NCI-H2107 treated with DMSO at 0.1 percent for 48 hours (cell line): ENCODE results near the gene KCNJ6.
"Not testable (repeated sequence)": the region's sequence is repeated elsewhere in the genome, so short reads cannot be mapped to it uniquely, and the experiment has no call there.

Experiments
- DNase-seq: peaks from one replicate; lab custom pipeline; 2025; ENCODE audit not compliant: unreplicated experiment; lab: John Stamatoyannopoulos, UW

Gene KCNJ6

DNA sequence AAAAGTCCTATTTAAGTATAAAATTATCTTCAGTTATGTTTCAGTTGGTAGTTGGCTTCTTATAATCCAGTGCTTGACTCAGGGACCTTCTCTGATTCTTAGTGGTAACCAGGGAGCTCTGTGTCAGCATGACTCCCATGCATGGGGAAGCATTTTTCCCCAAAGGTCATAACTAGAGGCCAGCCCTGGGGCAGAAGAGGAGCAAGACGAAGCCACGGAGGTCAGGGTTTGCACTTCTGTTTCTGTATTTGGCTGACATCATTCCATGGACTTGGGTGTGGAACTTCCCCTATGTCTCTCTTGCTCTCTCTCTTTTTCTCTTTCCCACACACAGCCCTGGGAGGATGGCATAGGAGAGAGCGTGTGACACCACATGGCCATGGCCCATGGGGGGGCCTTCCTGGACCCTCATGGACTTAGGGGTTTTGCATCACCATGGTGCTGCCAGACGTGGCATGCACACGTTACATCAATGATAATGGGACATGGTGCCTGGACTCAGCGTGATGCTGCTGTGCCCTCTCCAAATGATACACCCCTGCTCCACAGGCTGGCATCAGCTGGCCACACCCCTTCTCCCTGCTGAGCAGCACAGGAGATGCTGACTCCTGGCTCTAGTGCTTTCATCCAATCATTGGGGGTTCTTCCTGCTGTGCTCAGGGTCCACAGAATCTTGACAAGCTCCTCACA lies 260.5 kb downstream of the KCNJ6 start:
- no peak for DNase-seq

DNA sequence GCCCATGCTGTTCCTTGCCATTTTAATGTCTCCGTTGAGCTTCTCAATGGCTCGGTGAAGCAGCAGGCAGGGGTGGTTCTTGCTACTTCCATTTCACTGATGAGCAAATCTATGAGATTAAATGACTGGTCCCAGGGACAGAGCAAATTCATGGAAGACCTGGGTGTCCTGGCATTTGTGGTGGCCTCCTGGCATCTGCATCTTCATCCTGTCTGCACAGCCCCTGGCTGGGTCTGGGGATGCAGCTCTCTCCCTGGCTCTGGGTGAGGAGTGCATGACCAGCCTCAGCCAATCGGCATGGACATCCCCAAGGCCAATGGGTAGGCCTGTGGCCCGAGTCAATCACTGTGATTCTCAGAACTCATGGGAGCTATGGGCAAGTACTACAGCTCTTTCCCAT lies 261.7 kb downstream of the KCNJ6 start:
- no peak for DNase-seq

DNA sequence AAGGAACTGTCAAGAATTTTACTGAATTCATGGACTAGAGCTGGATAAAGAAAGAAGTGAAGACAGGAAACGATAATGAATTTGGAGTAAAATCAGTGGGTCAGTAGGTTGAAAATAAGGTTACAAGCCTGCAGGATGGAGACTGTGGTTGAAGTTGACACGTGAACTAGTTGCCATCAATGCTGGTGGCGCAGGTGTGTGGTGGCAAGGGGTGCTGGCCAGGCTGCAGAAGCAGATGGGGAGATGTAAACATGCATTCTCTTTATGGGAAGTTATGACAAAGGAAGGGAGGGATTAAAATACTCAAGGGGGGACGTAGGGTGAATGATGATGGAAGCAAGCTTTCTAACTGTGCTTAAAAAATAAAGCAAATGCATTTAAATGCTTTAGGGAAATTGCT lies 263.1 kb downstream of the KCNJ6 start:
- no peak for DNase-seq

DNA sequence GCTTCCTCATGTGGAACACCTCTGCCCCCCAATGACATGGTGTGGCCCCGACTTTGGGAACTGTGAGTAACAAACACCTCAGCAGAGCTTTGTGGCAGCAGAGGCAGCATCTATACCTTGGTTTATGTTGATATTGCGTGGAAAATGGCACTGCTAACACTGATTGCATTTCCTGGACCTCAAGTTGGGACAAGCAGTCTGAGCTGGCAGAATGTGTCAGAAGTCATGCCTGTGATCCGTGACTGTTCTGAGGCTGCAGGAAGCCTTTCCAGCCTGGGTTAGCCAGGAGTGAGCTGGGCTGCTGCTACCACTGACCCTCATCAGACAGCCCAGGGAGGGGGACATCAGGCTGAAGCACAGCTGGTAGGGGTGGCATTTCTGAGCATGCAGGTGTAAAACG lies 268.5 kb downstream of the KCNJ6 start:
- no peak for DNase-seq

DNA sequence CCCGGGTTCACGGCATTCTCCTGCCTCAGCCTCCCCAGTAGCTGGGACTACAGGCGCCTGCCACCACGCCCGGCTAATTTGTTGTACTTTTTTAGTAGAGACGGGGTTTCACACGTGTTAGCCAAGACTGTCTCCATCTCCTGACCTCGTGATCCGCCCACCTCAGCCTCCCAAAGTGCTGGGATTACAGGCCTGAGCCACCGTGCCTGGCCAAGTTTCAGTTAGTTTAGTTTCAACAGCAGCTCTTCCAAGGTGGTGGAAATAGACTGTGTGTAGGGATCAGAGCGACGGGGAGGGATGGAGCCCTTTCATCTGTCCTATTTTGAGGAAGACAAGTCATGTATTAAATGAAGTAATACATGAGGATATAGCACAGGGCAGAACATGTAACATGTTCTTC lies 269.5 kb downstream of the KCNJ6 start:
- DNase-seq: not testable (repeated sequence)

DNA sequence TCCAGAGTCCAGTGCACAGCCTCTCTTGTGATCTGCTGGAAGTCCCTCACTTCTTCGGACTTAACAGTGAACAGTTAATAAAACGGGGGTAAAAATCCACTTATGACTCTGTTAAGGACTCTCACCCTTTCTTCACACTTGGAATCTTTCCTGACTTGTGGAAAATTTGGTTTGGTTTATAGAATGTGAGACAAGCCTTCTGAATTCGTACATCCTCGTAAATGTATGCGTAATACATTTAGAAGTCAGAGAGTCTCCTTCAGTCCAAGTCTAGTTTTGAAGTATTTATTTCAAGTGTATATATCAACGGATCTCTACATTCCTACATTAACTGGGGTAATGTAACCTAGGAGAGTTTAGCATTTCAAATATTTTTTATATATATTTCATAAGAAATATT lies 270.4 kb downstream of the KCNJ6 start:
- no peak for DNase-seq

DNA sequence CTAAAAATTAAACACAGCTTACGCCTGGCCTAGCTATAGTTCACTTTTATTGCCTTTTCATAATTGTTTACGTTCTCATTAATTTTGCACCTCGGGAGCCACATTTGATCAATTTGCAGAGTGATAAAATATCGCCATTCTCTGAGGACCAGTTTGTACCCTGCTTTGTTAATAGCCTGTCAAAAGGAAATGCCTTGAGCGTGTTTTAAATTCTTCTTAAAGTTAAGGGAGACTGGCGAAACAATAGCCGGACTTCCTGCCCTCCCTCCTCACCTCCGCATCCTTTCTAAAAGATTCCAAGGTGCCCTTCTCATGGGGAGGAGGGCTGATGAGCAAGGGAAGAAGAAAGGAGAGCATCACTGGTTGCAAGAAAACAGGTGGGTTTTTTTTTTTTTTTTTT lies 271.6 kb downstream of the KCNJ6 start:
- DNase-seq: no peak

DNA sequence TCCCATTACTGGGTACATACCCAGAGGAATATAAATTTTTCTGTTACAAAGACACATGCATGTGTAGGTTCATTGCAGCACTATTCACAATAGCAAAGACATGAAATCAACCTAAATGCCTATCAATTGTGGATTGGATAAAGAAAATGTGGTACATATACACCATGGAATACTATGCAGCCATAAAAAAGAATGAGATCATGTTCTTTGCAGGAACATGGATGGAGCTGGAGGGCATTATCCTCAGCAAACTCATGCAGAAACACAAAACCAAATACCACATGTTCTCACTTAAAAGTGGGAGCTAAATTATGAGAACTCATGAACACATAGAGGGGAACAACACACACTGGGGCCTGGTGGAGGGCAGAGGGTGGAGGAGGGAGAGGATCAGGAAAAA lies 272.4 kb downstream of the KCNJ6 start:
- DNase-seq: not testable (repeated sequence)

DNA sequence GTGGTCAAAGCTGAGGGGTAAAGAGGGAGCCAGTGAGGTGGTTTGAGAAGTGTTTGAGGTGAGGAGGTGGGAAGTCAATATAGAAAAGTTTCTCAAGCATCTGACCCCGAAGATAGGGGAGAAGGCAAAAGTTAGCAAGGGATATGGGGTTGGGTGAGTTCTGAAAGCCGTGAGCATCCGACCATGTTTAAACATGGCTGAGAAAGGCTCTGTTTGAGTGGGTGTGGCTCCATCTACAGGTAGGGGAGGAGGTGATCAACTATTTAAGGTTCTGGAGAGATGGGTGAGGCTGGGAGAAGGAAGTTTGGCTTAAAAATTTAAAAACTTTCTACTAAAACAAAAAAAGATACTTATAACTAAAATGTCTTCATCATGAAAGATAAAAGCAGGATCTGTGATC lies 273.8 kb downstream of the KCNJ6 start:
- DNase-seq: peak; percentile 59

DNA sequence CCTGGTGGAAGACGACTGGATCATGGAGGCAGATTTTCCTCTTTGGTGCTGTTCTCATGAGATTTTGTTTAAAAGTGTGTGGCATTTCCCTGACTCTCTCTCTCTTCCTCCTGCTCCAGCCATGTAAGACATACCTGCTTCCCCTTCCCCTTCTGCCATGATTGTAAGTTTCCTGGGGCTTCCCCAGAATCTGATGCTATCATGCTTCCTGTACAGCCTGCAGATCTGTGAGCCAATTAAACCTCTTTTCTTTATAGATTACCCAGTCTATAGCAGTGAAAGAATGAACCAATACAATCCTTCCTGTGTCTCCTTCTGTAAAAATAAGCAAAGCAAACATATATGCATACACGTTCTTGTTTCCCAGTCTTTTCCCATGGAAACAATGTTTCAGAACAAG lies 276.5 kb downstream of the KCNJ6 start:
- DNase-seq: no peak

DNA sequence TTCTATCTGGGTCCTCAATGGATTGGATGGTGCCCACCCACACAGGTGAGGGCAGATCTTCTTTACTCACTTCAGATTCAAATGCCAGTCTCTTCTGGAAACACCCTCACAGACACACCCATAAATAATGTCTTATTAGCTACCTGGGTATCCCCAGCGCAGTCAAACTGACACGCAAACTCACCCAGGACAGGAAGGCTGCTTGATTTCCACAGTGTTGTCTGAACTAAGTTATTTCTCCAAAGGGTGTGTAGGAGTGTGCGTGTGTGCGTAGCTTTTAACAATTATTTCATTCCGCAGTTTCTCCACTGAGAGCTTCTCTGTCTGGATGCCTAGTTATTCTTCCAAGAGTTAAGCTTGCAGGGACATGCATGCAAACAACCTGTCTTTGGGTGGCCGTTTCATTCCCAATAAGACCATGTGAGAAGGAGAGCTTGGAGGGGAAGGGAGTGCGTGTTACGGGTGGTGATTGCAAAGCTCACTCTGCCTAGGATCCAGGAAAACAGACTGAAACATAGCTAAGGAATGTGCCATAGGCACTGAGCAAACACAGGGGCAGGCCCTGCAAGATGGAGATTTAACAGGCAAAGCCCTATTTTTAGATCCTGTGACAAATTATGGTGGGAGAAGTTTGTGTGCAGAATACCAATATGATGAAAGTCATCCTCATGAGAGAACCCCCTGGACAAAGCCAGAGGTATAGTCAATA lies 280.0 kb downstream of the KCNJ6 start:
- DNase-seq: no peak

DNA sequence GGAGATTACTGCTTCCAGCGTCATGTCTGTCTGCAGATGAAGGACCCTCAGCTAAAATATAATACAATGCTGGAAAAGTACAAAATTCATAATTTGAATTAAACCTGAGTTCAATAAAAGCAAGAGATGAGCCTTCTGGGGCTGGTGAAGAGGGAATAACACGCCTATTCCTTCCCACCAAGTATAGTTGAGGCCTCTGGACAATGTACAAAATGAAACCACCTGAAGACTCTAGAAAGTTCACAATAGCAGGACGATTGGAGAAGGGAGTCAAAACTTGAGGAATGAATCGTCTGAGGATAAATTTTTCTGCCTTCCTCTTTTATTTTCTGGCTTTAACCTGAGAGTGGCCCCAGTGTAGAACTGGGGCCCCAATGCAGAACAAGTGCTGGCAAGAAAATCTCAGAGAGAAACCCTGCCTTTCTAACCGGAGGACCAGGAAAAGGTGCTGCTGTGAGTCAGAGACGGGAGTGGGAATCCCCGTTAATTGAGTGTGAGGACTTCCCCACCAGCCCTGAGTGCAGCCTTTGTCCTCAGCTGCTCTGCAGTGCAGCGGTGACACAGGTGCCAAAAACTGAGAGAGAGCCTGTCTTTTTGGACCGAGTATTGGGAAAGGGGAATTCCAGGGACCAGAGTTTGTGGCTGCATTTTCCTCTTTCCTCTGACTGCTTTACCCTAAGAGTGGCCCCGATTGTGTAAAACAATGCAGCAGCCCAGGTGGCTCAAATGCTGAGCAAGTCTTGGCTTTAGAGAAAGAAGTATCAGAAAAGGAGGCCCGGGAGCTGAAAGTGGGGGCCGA lies 284.7 kb downstream of the KCNJ6 start:
- DNase-seq: no peak

DNA sequence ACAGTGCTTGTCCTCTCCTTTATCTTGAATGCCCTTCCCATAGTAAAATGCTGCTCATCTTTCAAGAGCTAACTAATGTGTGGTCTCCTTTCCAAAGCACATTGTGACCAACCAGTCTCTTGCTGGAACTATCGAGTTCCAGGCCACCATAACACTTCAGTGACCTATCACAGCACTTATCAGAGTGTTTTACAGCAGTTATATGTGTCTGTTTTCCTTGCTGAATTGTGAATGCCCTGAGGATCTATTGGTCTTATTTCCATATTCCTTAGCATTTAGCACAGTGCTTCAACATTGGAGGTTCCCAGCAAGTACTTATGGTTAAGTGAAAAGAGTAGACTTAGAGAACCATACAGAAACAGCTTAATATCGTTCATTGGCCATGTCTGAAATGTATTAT lies 285.4 kb downstream of the KCNJ6 start:
- DNase-seq: no peak

DNA sequence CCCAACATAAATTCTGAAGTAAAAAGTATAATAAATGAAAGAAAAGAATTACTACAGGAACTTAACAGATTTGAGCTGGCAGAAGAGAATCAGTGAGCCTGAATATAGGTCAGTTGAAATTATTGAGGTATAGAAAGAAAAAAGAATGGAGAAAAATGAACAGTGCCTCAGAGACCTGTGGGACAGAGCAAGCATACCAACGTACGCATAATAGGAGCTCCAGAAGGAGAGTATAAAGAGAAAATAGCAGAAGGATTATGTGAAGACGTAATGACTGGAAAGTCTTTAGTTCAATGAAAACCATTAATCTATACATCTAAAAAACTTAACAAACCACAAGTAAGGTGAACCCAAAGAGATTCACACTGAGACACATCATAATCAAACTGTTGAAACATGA lies 287.9 kb downstream of the KCNJ6 start:
- no peak for DNase-seq

DNA sequence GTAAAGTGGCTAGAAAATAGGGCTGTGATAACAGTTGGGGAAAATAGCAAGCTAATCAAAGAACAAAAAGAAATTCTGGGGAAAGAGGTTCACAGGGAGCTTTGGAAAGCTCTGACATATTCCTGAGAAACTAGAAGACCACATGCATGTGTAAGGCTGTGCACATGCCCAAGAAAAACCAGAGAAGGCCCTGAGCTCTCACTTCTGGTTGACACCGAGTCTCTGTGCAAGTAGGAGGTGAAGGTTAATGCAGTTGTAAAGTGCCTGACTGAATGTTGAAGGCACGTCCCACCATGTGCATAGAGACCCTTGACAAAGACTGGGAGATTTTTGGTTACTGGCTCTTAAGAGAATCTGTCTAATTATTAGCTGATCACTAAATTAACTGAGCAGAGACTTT lies 288.7 kb downstream of the KCNJ6 start:
- DNase-seq: no peak

DNA sequence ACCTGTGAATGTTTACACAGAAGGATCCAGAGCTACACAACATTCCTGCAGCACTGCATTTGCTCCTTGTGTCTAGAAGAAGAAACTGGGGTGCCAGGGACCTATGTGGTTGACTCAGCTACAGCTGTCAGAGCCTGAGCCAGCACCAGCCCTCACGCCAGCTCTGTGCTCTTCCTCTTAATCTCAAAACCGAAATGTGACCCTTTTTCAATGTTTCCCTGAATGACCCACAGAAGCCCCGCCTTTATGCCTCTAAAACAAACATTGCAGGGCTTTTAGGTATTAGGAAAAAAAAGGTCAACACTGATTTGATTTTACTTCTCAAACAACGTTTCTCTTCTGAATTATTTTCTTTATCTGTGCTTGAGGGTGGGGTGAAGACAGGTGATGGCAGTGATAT lies 289.2 kb downstream of the KCNJ6 start:
- no peak for DNase-seq

DNA sequence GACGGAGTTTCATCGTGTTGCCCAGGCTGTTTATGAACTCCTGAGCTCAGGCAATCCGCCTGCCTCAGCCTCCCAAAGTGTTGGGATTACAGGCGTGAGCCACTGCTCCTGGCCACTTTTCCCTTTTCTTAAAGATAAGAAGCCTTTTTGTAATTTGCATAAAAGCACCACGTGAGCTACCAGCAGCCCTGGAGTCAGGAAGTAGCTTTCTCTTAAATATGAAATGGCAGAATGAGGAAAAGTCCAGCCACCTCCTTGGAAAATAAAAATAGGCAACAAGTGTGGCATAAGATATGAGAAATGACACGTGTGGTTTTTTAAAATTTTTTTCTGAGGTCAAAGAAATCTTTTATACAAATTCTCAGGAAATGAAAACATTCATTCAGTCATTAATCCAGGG lies 289.9 kb downstream of the KCNJ6 start:
- DNase-seq: no peak

DNA sequence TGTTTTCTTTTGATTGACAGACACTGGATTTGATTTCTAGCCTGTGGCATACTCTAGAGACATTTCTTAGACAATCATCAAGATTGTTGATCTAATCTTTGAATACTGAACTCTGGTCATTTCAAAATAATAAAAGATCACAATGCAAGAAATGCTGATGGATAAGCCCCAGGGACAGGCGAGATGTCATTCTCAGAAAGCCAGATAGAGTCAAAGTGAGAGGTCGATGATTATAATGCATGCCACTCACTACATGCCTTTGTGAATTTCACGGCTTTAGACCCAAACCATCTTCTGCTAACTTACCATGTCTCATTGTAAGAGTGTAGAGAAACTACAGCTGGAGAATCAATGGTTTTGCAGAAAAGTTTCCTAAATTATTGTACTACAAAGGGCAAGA lies 292.6 kb downstream of the KCNJ6 start:
- DNase-seq: no peak

DNA sequence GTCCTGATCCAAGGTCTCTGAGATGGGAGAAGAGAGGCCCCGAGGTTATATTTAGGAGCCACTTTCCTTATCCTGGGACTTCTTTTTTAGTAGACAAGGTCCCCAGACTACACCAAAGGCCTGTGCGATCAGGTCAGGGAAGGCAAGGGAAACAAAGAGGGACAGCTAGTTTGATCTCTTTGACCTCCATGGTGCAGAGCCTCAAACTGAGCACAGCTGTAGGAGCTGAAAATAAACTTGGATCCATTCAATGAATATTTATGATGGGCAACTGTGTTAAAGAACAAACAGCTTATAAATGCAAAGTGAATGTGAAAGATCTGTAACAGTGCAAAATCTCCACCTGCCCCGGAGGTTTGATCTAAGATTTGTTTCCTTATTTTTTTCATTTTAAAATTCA lies 293.1 kb downstream of the KCNJ6 start:
- no peak for DNase-seq

DNA sequence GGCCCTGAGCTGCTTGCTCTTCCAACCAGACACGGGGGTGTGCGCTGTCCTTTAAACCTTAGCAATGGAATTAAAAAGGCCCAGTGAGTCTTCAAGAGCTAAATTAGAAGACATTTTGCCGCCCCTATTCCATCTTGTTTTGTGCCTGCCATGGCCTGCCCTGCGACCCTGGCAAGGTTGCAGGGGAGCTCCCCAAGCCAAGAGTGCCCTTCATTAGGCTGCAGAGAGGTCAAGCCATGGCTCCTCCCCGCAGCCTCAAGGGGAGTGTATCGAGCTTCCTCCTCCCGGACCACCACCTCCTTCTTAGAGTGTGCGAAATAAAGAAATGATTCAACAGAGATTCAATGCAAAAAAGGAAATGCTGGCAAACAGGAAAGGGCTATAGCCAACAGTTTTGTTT lies 293.5 kb downstream of the KCNJ6 start:
- no peak for DNase-seq

DNA sequence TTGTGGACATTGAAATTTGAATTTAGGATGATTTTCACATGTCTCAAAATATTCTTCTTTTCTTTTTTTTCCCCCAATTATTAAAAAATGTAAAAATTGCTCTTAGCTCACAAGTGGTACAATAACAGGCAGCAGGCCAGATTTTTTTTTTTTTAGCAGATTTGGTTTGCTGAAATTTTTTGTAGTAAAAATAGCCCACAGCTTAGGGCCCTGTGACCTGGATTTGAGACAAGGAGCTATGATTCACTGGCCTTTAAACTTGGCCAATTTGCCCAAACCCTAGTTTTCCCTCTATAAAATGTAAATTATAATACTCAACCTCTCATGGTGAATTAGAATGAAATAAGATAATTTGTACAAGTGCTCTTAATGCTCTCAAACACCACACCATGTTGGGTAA lies 295.9 kb downstream of the KCNJ6 start:
- no peak for DNase-seq

DNA sequence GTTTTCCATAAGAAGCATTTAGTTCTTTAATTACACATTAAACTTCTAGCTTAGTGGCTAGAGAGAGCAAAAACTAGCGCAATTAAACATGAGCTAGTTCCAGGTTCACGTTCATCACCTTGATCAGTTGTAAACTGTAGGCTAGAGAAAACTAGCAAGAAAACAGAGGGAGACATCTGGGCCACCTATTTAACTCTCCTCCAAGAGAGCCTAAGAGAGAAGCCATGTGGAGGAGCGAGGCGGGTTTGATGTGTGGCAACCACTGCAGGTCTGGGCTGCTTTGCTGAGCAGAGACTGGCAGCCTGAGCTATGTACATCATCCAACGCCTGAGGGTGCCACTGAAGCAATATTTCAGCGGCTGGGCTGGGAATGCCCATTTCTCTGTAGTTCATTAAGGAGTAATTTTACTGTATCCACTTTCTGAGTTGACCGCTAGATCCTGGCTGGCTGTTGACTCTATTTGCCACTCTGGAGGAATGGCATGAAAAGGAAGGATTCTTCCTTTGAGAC lies 296.7 kb downstream of the KCNJ6 start:
- no peak for DNase-seq
